ENCODE data around the gene APOC1. TPM values are rescaled to one million over a fixed set of nuclear protein-coding genes. Genes with fewer than 3 reads are reported as not detected.

Gene APOC1
- total and polyA plus RNA-seq, 11 donors, result 0.83 to 84.7 (median 2.8) TPM; not detected in 1

- TF ChIP-seq POLR2A (IDR thresholded peaks at IDR 0.05), result no peak
- no peak for TF ChIP-seq CTCF (IDR thresholded peaks at IDR 0.05)
- Histone ChIP-seq H3K36me3 (peaks cover 0 to 84% (median 65%) of the 10 kb centered on the region in 9 donors), H3K27ac (no peak overlapping the region), H3K27me3 (no peaks in the 10 kb centered on the region), H3K4me1 (no peaks in the 10 kb centered on the region), H3K4me3 (no peak overlapping the region), H3K9me3 (no peaks in the 10 kb centered on the region)
- intact Hi-C loops (cut with DNase I), result no loop called here
- no peak for DNase-seq
- WGBS, 4 donors, result 85 to 89% (median 87%) methylated on average over 4 of the region's 4 CpGs
- no peak for ATAC-seq
Measured at GRCh38 chr19:44968670-44969069, 54.3 kb downstream of the APOC1 start.

Other genes with a start within 250 kb of the APOC1 start
- 1 to 10 TPM; 1.9 to 8.3 (median 5.1) TPM for gene CEACAM19, start 243.1 kb upstream of the APOC1 start, total RNA-seq
- gene CEACAM19, start 243.1 kb upstream of the APOC1 start, polyA plus RNA-seq, result 10 to 100 TPM in 1 of 2 donors, 1 to 10 TPM in 1; 5.1 to 12.8 TPM
- not detected for gene CEACAM16, start 215.5 kb upstream of the APOC1 start, total RNA-seq
- gene CEACAM16, start 215.5 kb upstream of the APOC1 start, polyA plus RNA-seq, result not detected
- gene BCL3, start 165.9 kb upstream of the APOC1 start, total RNA-seq, result 10 to 100 TPM; 11.7 to 90.5 (median 22.9) TPM
- 10 to 100 TPM; 18.6 to 18.9 TPM for gene BCL3, start 165.9 kb upstream of the APOC1 start, polyA plus RNA-seq
- not detected for gene CBLC, start 136.7 kb upstream of the APOC1 start, total RNA-seq
- under 1 TPM in 1 of 2 donors, not detected in 1; 0.04 TPM for gene CBLC, start 136.7 kb upstream of the APOC1 start, polyA plus RNA-seq
- gene BCAM, start 105.5 kb upstream of the APOC1 start, total RNA-seq, result 100 to 1,000 TPM in 4 of 9 donors, 10 to 100 TPM in 5; 50.9 to 160 (median 94.3) TPM
- gene BCAM, start 105.5 kb upstream of the APOC1 start, polyA plus RNA-seq, result 100 to 1,000 TPM in 1 of 2 donors, 10 to 100 TPM in 1; 55.3 to 126 TPM
- gene NECTIN2, start 68.3 kb upstream of the APOC1 start, total RNA-seq, result 10 to 100 TPM; 37.0 to 99.6 (median 57.6) TPM
- gene NECTIN2, start 68.3 kb upstream of the APOC1 start, polyA plus RNA-seq, result 10 to 100 TPM; 40.9 to 96.5 TPM
- gene TOMM40, start 23.4 kb upstream of the APOC1 start, total RNA-seq, result 10 to 100 TPM; 32.2 to 58.8 (median 46.3) TPM
- 10 to 100 TPM; 41.3 to 79.9 TPM for gene TOMM40, start 23.4 kb upstream of the APOC1 start, polyA plus RNA-seq
- gene APOE, start 8.8 kb upstream of the APOC1 start, total RNA-seq, result 100 to 1,000 TPM in 2 of 9 donors, 10 to 100 TPM in 5, 1 to 10 TPM in 2; 4.1 to 149 (median 25.7) TPM
- 10 to 100 TPM; 33.2 to 35.7 TPM for gene APOE, start 8.8 kb upstream of the APOC1 start, polyA plus RNA-seq
- gene APOC4, start 27.6 kb downstream of the APOC1 start, total RNA-seq, result not detected
- not detected for gene APOC4, start 27.6 kb downstream of the APOC1 start, polyA plus RNA-seq
- gene APOC2, start 31.4 kb downstream of the APOC1 start, total RNA-seq, result 1 to 10 TPM in 2 of 9 donors, under 1 TPM in 1, not detected in 6; 0.70 to 1.6 (median 1.3) TPM
- under 1 TPM in 1 of 2 donors, not detected in 1; 0.19 TPM for gene APOC2, start 31.4 kb downstream of the APOC1 start, polyA plus RNA-seq
- 100 to 1,000 TPM in 3 of 9 donors, 10 to 100 TPM in 6; 89.2 to 118 (median 96.0) TPM for gene CLPTM1, start 40.8 kb downstream of the APOC1 start, total RNA-seq
- gene CLPTM1, start 40.8 kb downstream of the APOC1 start, polyA plus RNA-seq, result 100 to 1,000 TPM in 1 of 2 donors, 10 to 100 TPM in 1; 90.9 to 120 TPM
- 10 to 100 TPM in 2 of 9 donors, 1 to 10 TPM in 7; 2.8 to 23.2 (median 6.7) TPM for gene RELB, start 86.9 kb downstream of the APOC1 start, total RNA-seq
- gene RELB, start 86.9 kb downstream of the APOC1 start, polyA plus RNA-seq, result 10 to 100 TPM in 1 of 2 donors, 1 to 10 TPM in 1; 1.6 to 15.0 TPM
- 10 to 100 TPM; 26.0 to 68.2 (median 32.4) TPM for gene CLASRP, start 124.4 kb downstream of the APOC1 start, total RNA-seq
- gene CLASRP, start 124.4 kb downstream of the APOC1 start, polyA plus RNA-seq, result 10 to 100 TPM; 25.8 to 47.5 TPM
- 1 to 10 TPM in 1 of 9 donors, under 1 TPM in 6, not detected in 2; 0.16 to 1.2 (median 0.36) TPM for gene ZNF296, start 161.9 kb downstream of the APOC1 start, total RNA-seq
- under 1 TPM; 0.19 to 0.46 TPM for gene ZNF296, start 161.9 kb downstream of the APOC1 start, polyA plus RNA-seq
- gene GEMIN7, start 164.7 kb downstream of the APOC1 start, total RNA-seq, result 10 to 100 TPM; 11.4 to 22.0 (median 17.0) TPM
- gene GEMIN7, start 164.7 kb downstream of the APOC1 start, polyA plus RNA-seq, result 10 to 100 TPM; 25.0 to 40.8 TPM
- gene PPP1R37, start 178.6 kb downstream of the APOC1 start, total RNA-seq, result 10 to 100 TPM; 16.0 to 33.7 (median 17.1) TPM
- gene PPP1R37, start 178.6 kb downstream of the APOC1 start, polyA plus RNA-seq, result 10 to 100 TPM; 24.0 to 27.9 TPM
- gene NKPD1, start 246.4 kb downstream of the APOC1 start, total RNA-seq, result under 1 TPM in 3 of 9 donors, not detected in 6; 0.09 to 0.28 (median 0.09) TPM
- gene NKPD1, start 246.4 kb downstream of the APOC1 start, polyA plus RNA-seq, result under 1 TPM in 1 of 2 donors, not detected in 1; 0.18 TPM